ENCODE results near the gene GABARAPL1.

DNA sequence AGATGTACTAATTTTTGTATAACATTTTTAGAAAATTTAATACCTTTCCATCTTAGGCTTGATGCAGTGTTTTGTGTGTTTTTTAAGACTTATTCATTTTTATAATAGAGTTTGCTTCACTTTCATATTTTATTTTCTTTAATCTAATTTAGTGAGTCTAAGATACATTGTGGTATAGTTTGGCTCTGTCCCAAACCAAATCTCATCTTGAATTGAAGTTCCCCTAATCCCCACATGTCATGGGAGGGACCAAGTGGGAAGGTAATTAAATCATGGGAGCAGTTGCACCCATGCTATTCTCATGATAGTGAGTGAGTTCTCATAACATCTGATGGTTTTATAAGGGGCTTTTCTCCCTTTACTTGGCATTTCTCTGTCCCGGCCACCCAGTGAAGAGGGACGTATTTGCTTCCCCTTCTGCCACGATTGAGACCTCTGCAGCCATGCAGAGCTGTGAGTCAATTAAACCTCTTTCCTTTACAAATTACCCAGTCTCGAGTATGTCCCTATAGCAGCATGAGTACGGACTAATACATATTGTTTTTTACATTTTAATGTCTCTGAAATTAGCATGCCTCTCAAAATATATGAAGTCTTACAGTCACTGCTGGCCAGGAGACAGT lies 34.9 kb downstream of the GABARAPL1 start:
- TF ChIP-seq PCBP1 (IDR thresholded peaks at IDR 0.05; ENCODE audit: borderline replicate concordance, low read depth, low read length) (no peak), SUZ12 (IDR thresholded peaks at IDR 0.05; ENCODE audit: low read depth, low read length) (no peak), MATR3 (CRISPR knock-in tag; IDR thresholded peaks at IDR 0.05) (no peak), POLR2A (IDR thresholded peaks at IDR 0.05; ENCODE audit: insufficient read depth in 1 of 2, low read depth in 2 of 2, low read length in 2 of 2) (no peak), POLR2AphosphoS2 (IDR thresholded peaks at IDR 0.05; ENCODE audit: low read depth, low read length) (no peak), ZNF740 (CRISPR knock-in tag; IDR thresholded peaks at IDR 0.05) (no peak), MYC (CRISPR knock-in tag; IDR thresholded peaks at IDR 0.05; ENCODE audit: borderline replicate concordance) (no peak), MTF1 (CRISPR knock-in tag; IDR thresholded peaks at IDR 0.05) (no peak)
